ENCODE data around the gene CSMD2.

DNA sequence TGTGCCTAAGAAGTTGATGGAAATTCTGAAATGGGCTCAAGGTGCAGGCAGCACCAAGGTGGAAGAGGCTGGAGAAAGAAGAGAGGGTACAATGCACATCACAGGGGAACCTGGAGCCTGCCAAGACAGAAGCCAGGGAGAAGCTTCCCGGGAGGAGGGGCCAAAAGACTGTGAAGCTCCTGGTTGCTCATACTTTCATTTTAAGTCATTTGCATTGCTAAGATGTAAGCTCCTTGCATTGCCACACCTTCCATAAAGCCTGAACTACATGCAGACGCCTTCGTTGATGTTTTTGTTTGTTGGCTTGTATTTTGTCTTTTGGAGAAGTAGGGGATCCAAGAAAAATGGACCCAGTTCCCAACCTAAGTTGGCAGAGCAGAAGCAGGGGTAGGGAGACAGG is 232.2 kb downstream of the CSMD2 start:
- TF ChIP-seq, protein P1, sequence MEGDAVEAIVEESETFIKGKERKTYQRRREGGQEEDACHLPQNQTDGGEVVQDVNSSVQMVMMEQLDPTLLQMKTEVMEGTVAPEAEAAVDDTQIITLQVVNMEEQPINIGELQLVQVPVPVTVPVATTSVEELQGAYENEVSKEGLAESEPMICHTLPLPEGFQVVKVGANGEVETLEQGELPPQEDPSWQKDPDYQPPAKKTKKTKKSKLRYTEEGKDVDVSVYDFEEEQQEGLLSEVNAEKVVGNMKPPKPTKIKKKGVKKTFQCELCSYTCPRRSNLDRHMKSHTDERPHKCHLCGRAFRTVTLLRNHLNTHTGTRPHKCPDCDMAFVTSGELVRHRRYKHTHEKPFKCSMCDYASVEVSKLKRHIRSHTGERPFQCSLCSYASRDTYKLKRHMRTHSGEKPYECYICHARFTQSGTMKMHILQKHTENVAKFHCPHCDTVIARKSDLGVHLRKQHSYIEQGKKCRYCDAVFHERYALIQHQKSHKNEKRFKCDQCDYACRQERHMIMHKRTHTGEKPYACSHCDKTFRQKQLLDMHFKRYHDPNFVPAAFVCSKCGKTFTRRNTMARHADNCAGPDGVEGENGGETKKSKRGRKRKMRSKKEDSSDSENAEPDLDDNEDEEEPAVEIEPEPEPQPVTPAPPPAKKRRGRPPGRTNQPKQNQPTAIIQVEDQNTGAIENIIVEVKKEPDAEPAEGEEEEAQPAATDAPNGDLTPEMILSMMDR (IDR thresholded peaks at IDR 0.05; ENCODE audit: control extremely low read depth in 1 of 3, insufficient read depth in 1 of 3, low read depth in 1 of 3, low read length in 3 of 3), result no peak
- TF ChIP-seq TAF1 (IDR thresholded peaks at IDR 0.05; ENCODE audit: low read depth, low read length), result no peak
- TF ChIP-seq EZH2 (IDR thresholded peaks at IDR 0.05; ENCODE audit: low read depth, low read length, severe bottlenecking), result no peak
